ENCODE data around the gene C14orf93.

The C14orf93 gene

GRCh38 chr14:23056956-23057756, 47.2 kb upstream of the C14orf93 start, which contains the start of gene CDH24:
Gene CDH24 (minus strand): TSS chr14:23057520. CDS start chr14:23055733, 1,787 bp downstream.
- DNase-seq (ENCODE audit: extremely low spot score): peak; percentile 77
- POLR2A ChIA-PET: interaction anchor here (0.6 to 6.4 kb wide), 17 partner anchors 8 to 127 kb away, joined by 3 to 51 read pairs (median 9); partner anchors contain the start of genes ACIN1, AJUBA, C14orf119 and HAUS4
- TF ChIP-seq FOXK2 (IDR thresholded peaks at IDR 0.05) (no peak), ZNF384 (IDR thresholded peaks at IDR 0.05) (no peak), NFRKB (IDR thresholded peaks at IDR 0.05) (no peak), ELF4 (IDR thresholded peaks at IDR 0.05) (no peak)
- CTCF ChIA-PET: interaction anchor here (0.6 to 9.0 kb wide), 20 partner anchors 9 to 500 kb away, joined by 3 to 159 read pairs (median 6); partner anchors contain the start of genes AJUBA and PRMT5

- POLR2A ChIA-PET: interaction anchor here (0.6 to 5.1 kb wide), 9 partner anchors 50 to 100 kb away, joined by 3 to 45 read pairs (median 4); partner anchors contain the start of genes AJUBA and HAUS4
- CTCF ChIA-PET: interaction anchor here (0.7 to 9.0 kb wide), 7 partner anchors 12 to 126 kb away, joined by 3 to 159 read pairs (median 10); partner anchors contain the start of genes AJUBA and PRMT5
- peak; percentile 81 for DNase-seq (ENCODE audit: extremely low spot score)
- TF ChIP-seq PKNOX1 (IDR thresholded peaks at IDR 0.05) (peak; percentile 55; the same call in 1 of the 2 replicates), FOXM1 (IDR thresholded peaks at IDR 0.05; ENCODE audit: borderline replicate concordance) (no peak)
Measured at GRCh38 chr14:23056145-23056955, 46.4 kb upstream of the C14orf93 start.

GRCh38 chr14:23055621-23056144, 45.7 kb upstream of the C14orf93 start:
- ChIA-PET CTCF (interaction anchor here (0.5 to 9.0 kb wide), 7 partner anchors 13 to 193 kb away, joined by 3 to 159 read pairs (median 10); partner anchors contain the start of genes AJUBA and PRMT5), POLR2A (interaction anchor here (0.8 to 5.1 kb wide), 6 partner anchors 49 to 99 kb away, joined by 3 to 45 read pairs (median 10); partner anchors contain the start of gene HAUS4)
- DNase-seq (ENCODE audit: extremely low spot score): no peak
- TF ChIP-seq FOXA1 (IDR thresholded peaks at IDR 0.05) (no peak), L3MBTL2 (conservative IDR thresholded peaks at IDR 0.05) (no peak), TARDBP (IDR thresholded peaks at IDR 0.05) (no peak), NFRKB (IDR thresholded peaks at IDR 0.05) (no peak), ZNF384 (IDR thresholded peaks at IDR 0.05) (no peak), LEF1 (IDR thresholded peaks at IDR 0.05; ENCODE audit: borderline replicate concordance) (no peak), FOXK2 (IDR thresholded peaks at IDR 0.05) (no peak)

- CTCF ChIA-PET: interaction anchor here (0.5 to 9.0 kb wide), 9 partner anchors 14 to 194 kb away, joined by 3 to 159 read pairs (median 6); partner anchors contain the start of genes ACIN1, AJUBA, C14orf119 and PRMT5
- no peak for TF ChIP-seq ZNF384 (IDR thresholded peaks at IDR 0.05)
- TF ChIP-seq NFRKB (IDR thresholded peaks at IDR 0.05): no peak
- no peak for TF ChIP-seq FOXA1 (IDR thresholded peaks at IDR 0.05)
- TF ChIP-seq ELF4 (IDR thresholded peaks at IDR 0.05): no peak
- no peak for TF ChIP-seq TARDBP (IDR thresholded peaks at IDR 0.05)
- no peak for TF ChIP-seq FOXM1 (IDR thresholded peaks at IDR 0.05; ENCODE audit: borderline replicate concordance)
- no peak for TF ChIP-seq ARNT (IDR thresholded peaks at IDR 0.05)
- no peak for TF ChIP-seq SUZ12 (IDR thresholded peaks at IDR 0.05)
- no peak for TF ChIP-seq HDGF (IDR thresholded peaks at IDR 0.05; ENCODE audit: borderline replicate concordance)
- DNase-seq (ENCODE audit: extremely low spot score): no peak
- POLR2A ChIA-PET: interaction anchor here (1.0 to 5.1 kb wide), 6 partner anchors 48 to 98 kb away, joined by 3 to 45 read pairs (median 10); partner anchors contain the start of gene HAUS4
Measured at GRCh38 chr14:23055147-23055550, 45.2 kb upstream of the C14orf93 start.

GRCh38 chr14:23054000-23054811, 44.3 kb upstream of the C14orf93 start:
- ChIA-PET CTCF (interaction anchor here (0.7 to 9.0 kb wide), 4 partner anchors 34 to 70 kb away, joined by 3 to 159 read pairs (median 69); partner anchors contain the start of genes ACIN1, AJUBA and C14orf119), POLR2A (interaction anchor here (1.0 to 5.1 kb wide), 5 partner anchors 47 to 73 kb away, joined by 3 to 45 read pairs (median 4); no protein-coding TSS in a partner anchor)
- no peak for DNase-seq (ENCODE audit: extremely low spot score)
- no peak for TF ChIP-seq TARDBP (IDR thresholded peaks at IDR 0.05)
- TF ChIP-seq SUZ12 (IDR thresholded peaks at IDR 0.05): no peak
- TF ChIP-seq ELF4 (IDR thresholded peaks at IDR 0.05): no peak
- no peak for TF ChIP-seq BHLHE40 (IDR thresholded peaks at IDR 0.05; ENCODE audit: borderline replicate concordance)
- no peak for TF ChIP-seq L3MBTL2 (conservative IDR thresholded peaks at IDR 0.05)
- TF ChIP-seq PKNOX1 (IDR thresholded peaks at IDR 0.05): no peak
- no peak for TF ChIP-seq NFRKB (IDR thresholded peaks at IDR 0.05)
- no peak for TF ChIP-seq LEF1 (IDR thresholded peaks at IDR 0.05; ENCODE audit: borderline replicate concordance)
- no peak for TF ChIP-seq ZNF384 (IDR thresholded peaks at IDR 0.05)
- TF ChIP-seq FOXA1 (IDR thresholded peaks at IDR 0.05): no peak
- TF ChIP-seq CTBP1 (IDR thresholded peaks at IDR 0.05; ENCODE audit: borderline replicate concordance): no peak
- TF ChIP-seq HDGF (IDR thresholded peaks at IDR 0.05; ENCODE audit: borderline replicate concordance): no peak
- TF ChIP-seq FOXK2 (IDR thresholded peaks at IDR 0.05): no peak
- no peak for TF ChIP-seq ARNT (IDR thresholded peaks at IDR 0.05)
